Stimulated activated naive CD8-positive, alpha-beta T cell treated with anti-CD3 and anti-CD28 coated beads, Interleukin-15, amount 100 ng/mL, for 72 hours (primary cell): ENCODE measurements around the gene SPOCD1.

Experiments
- ATAC-seq: fragments of 150-1000 bp; cut with Tn5 transposase; 2 replicates; pipeline ENCODE4 v1.10.0; 2021; ENCODE audit warnings: mild to moderate bottlenecking, moderate library complexity
- DNase-seq, 2 donors: peaks; one replicate each; pipeline ENCODE4 v3.0.0; 2021 to 2022
- H3K27ac Mint-ChIP-seq, 2 donors: one replicate each; pipeline ENCODE4 v1.8.0; 2022; ENCODE audit warnings: mild to moderate bottlenecking in 2 of 2, mixed read lengths in 2 of 2, moderate library complexity in 2 of 2
- H3K27me3 Mint-ChIP-seq: one replicate; pipeline ENCODE4 v1.8.0; 2022; ENCODE audit warnings: mixed read lengths
- H3K4me1 Mint-ChIP-seq: one replicate; pipeline ENCODE4 v1.8.0; 2022; ENCODE audit warnings: mild to moderate bottlenecking, mixed read lengths
- H3K4me3 Mint-ChIP-seq, 2 donors: one replicate each; pipeline ENCODE4 v1.8.0; 2022; ENCODE audit warnings: mild to moderate bottlenecking in 2 of 2, mixed read lengths in 2 of 2, moderate library complexity in 1 of 2
- H3K9me3 Mint-ChIP-seq, 2 donors: one replicate each; pipeline ENCODE4 v1.8.0; 2022; ENCODE audit warnings: mixed read lengths in 2 of 2

The SPOCD1 gene

GRCh38 chr1:31788138-31788824, 27.5 kb downstream of the SPOCD1 start:
- Mint-ChIP-seq H3K4me1 (peaks cover 25% of the 10 kb centered on the region), H3K4me3 (peak overlapping the region; percentile 83 to 88), H3K27me3 (no peaks in the 10 kb centered on the region), H3K27ac (peak overlapping the region; percentile 84 to 92), H3K9me3 (no peaks in the 10 kb centered on the region)
- peak; percentile 83 for ATAC-seq
- DNase-seq, result peak; percentile 86 to 91

- ATAC-seq, result no peak
- Mint-ChIP-seq H3K4me1 (peaks cover 25% of the 10 kb centered on the region), H3K27me3 (no peaks in the 10 kb centered on the region), H3K9me3 (no peaks in the 10 kb centered on the region), H3K4me3 (peak overlapping the region; percentile 83 to 88), H3K27ac (peak overlapping the region in 1 of 2 donors; percentile 74)
- DNase-seq, result no peak
Measured at GRCh38 chr1:31787786-31788137, 28.1 kb downstream of the SPOCD1 start.

DNA sequence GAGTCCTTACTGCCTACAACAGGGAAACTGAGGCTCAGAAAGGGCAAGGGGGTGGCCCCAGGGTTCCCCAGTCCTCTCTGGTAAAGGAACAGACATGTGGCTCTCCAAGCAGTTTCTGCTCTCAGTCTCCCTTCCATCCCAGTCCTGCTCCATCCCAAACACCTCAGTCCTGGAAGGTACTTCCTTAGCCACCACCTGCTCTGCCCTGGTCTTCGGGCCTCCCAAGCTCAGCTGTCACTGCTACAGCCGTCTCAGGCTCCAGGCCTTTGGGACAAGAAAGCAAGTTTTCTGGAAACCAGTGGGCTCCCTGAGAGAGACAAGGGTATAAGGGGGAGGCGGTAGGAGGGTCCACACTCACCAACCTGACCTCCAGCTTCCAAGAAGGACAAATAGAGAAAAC, 28.6 kb downstream of the SPOCD1 start:
- Mint-ChIP-seq H3K27me3 (no peaks in the 10 kb centered on the region), H3K4me3 (peak overlapping the region; percentile 83 to 88), H3K9me3 (no peaks in the 10 kb centered on the region), H3K27ac (no peak overlapping the region), H3K4me1 (peaks cover 25% of the 10 kb centered on the region)
- DNase-seq, result no peak
- ATAC-seq, result no peak

DNA sequence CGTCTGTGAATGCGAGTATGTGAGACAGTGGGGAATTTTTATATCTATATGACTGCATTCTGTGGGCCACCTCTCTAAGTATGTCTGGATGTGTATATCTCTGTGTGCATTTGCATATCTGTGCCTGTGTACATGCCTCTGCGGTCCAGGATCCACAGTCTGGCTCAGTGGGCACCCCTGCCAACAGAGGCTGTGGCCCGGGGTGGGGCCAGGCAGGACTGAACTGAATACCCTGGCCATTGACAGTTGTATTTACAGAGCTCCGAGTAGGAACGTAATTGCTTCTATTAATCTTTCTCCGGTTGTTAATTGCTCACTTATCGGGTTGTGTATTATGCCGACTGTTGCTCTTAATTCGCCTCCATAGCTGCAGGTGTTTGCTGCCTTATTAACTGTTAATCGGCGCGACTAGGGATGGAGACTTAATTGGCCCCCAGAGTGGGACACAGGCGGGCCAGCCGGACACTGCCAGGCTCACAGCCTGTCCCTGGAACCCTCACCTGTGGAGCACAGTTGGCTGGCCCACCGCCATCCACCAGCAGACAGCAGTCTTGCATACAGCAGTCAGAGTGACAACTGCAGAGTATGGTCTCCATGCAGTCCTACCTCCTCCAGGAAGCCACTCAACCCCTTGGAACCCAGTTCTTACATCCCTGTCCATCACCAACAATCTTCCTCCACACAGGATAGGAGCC, 29.3 kb downstream of the SPOCD1 start:
- no peaks in the 10 kb centered on the region for H3K9me3 Mint-ChIP-seq
- H3K27me3 Mint-ChIP-seq, result no peaks in the 10 kb centered on the region
- peaks cover 25% of the 10 kb centered on the region for H3K4me1 Mint-ChIP-seq
- ATAC-seq (no peak), DNase-seq (no peak)
- H3K4me3 Mint-ChIP-seq, result no peak overlapping the region
- H3K27ac Mint-ChIP-seq, result no peak overlapping the region

- Mint-ChIP-seq H3K27me3 (no peaks in the 10 kb centered on the region), H3K9me3 (no peaks in the 10 kb centered on the region), H3K27ac (no peak overlapping the region), H3K4me3 (no peak overlapping the region), H3K4me1 (peaks cover 25% of the 10 kb centered on the region)
- ATAC-seq (no peak), DNase-seq (no peak)
Measured at GRCh38 chr1:31785947-31786290, 29.9 kb downstream of the SPOCD1 start.

DNA sequence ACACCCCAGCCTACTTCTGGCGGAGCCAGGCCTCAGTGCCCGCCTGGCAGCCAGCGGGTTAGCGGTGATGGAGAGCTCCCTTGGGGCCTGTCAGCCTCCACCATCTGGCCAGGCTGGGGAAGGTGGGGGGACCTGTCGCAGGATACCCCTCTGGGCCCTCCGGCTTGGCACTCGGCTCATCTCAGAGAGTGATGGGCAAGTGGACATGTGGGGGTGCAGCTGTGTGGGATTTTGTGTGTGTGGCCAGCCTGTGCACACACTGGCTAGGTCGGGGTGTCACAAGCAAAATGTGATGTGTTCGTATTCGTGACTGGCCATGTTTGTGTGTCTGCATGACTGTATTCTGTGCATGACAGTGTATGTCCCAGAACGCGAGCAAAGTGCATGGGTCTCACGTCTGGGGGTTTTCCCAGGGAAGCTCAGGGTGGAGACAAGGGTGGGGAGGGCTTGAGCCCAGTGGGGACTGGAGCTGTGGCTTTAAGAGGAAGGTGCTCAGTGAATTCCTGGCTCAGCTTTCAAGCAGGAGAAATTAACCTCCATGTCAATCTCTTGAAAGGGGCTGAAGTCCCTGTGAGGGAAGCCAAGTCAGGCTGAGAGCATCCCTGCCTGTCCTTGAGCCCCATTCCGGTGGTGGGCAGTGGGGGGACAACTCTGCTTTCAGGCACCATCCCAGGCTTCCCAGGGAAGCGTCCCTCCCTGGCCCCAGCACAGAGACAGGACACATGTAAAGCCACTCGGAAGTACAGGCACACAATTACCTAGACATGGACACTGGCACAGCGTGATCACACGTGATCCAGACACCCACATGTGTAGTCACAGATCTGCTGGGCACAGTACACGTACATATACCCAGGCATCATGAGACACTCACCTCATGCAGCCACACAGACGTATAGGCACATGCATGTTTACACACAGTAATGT, 30.5 kb downstream of the SPOCD1 start:
- no peaks in the 10 kb centered on the region for H3K9me3 Mint-ChIP-seq
- ATAC-seq, result no peak
- DNase-seq, result no peak

DNA sequence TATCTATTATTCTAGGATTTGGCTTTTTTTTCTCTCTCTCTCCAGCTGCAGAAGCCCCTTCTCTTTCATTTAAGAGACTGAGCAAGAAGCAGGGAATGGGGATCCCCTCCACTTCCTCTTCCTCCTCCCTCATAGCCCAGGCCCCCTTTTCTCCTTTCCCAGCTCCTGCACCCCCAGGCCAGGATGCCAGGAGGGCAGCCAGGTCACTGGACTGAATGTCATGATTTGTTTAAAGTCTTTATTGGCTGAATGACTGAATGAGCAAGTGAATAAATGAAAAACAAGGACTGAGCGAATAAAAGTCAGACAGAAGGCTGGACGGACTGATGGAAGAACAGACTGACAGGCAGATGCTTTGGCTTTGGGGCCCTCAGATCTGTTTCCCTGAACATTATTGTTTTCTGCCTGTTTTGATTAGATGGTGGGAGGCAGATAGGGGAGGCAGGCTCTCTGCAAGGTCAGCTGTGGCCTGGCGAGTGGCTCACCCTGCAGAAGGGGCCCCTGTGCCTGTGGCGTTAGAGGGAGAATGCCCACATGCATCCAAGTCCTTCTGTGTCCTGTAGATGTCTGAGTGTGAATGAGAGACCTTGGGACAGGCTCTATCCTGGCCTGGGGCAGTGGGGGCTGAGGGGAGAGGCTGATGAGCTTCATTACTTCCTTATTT, 31.3 kb downstream of the SPOCD1 start:
- Mint-ChIP-seq H3K27me3 (no peaks in the 10 kb centered on the region), H3K27ac (no peak overlapping the region), H3K4me3 (no peak overlapping the region), H3K9me3 (no peaks in the 10 kb centered on the region), H3K4me1 (peaks cover 22% of the 10 kb centered on the region)
- DNase-seq (no peak), ATAC-seq (no peak)

More for the DNA sequence above, 30.5 kb downstream of the SPOCD1 start:
- H3K4me3 Mint-ChIP-seq, result no peak overlapping the region
- H3K27ac Mint-ChIP-seq, result peak overlapping the region in 1 of 2 donors; percentile 69
- H3K4me1 Mint-ChIP-seq, result peaks cover 30% of the 10 kb centered on the region
- H3K27me3 Mint-ChIP-seq, result no peaks in the 10 kb centered on the region

- Mint-ChIP-seq H3K27ac (no peak overlapping the region), H3K4me1 (peaks cover 17% of the 10 kb centered on the region), H3K4me3 (no peak overlapping the region), H3K27me3 (no peaks in the 10 kb centered on the region), H3K9me3 (no peaks in the 10 kb centered on the region)
- no peak for ATAC-seq
- DNase-seq, result no peak
Measured at GRCh38 chr1:31783846-31784245, 32.0 kb downstream of the SPOCD1 start.

DNA sequence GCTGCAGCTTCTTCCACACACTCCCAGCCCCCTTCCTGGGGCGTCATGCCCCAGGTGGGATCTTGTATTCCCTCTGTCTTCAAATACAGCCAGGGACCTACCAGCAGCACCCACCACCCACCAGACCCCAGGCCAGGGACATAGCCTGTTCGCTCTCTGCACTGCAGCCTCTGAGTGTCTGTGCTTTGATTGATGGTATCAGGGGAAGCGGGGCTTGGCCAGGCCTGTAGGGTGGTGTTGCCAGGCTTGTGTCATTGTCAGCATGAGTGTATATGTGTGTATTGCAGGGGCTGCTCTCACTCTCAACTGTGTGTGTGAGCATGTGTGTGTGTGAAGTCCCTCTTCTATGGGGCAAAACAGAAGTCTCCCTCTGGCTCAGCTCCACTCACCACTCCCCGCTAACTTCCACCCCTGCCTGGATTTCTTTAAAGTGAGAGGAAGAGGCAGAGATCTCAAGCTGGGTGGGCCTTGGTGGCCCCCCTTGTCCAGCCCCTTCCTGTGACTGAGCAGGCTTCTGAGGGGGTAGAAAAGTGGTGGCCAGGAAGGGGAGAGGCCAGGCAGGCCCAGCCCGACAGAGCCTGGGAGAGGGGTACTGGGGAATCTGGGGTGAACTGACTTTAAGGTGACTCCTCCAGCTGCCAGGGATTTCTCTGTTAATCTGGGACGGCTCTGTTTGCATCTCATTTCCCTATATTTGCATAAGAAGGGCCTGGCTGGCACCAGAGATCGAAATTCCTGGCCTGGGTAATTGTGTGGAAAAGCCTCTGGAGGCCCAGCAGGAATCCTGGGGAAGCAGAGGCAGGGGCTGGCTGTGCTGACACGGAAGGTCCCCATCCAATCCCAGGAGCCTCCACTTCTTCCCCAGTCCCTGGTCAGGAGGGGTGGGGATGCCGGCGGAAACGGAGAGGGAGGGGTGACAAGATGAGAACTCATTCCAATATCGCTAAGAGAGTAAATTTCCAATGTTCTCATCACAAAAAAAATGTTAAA, 33.1 kb downstream of the SPOCD1 start:
- no peak for ATAC-seq
- no peaks in the 10 kb centered on the region for H3K9me3 Mint-ChIP-seq
- H3K4me3 Mint-ChIP-seq, result no peak overlapping the region
- no peak overlapping the region for H3K27ac Mint-ChIP-seq
- peaks cover 4% of the 10 kb centered on the region for H3K27me3 Mint-ChIP-seq
- DNase-seq, result no peak
- peaks cover 11% of the 10 kb centered on the region for H3K4me1 Mint-ChIP-seq

DNA sequence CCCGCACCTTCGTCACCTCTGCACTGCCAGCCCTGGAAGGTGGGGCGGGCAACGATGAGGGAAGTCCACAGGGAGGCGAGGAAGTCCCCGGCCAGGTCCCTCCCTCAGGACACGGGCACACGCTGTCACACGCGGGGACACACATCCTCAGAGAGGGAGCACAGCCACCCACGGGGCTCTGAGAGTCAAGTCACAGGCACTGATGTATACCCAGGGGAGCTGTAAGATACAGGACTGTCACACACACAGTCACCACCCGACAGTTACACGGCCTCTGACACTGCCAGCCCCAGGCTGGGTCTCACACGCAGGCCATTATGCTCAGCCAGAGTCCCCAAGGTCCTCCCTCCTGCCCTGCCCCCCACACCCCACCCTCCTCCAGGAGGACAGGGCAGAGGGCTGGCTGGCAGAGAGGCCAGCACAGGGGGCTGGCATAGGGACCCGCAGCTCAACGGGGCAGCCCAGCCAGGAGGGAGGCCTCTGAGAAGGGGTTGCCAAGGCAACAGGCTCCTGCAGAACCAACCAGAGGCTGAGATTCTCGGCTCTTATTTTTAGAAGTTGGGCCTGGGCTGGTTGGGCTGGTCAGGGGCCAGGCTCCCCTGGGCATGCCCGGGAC, 34.0 kb downstream of the SPOCD1 start:
- Mint-ChIP-seq H3K27me3 (peaks cover 13% of the 10 kb centered on the region), H3K4me1 (peaks cover 6% of the 10 kb centered on the region), H3K4me3 (no peak overlapping the region), H3K9me3 (no peaks in the 10 kb centered on the region), H3K27ac (no peak overlapping the region)
- DNase-seq (no peak), ATAC-seq (peak; percentile 56)

- ATAC-seq, result no peak
- Mint-ChIP-seq H3K27me3 (peaks cover 19% of the 10 kb centered on the region), H3K27ac (no peak overlapping the region), H3K4me3 (no peak overlapping the region), H3K4me1 (peaks cover 6% of the 10 kb centered on the region), H3K9me3 (no peaks in the 10 kb centered on the region)
- no peak for DNase-seq
Measured at GRCh38 chr1:31781138-31781755, 34.6 kb downstream of the SPOCD1 start.

- H3K27me3 Mint-ChIP-seq, result peaks cover 23% of the 10 kb centered on the region
- no peak overlapping the region for H3K4me3 Mint-ChIP-seq
- no peak for DNase-seq
- H3K9me3 Mint-ChIP-seq, result no peaks in the 10 kb centered on the region
- ATAC-seq, result no peak
- peaks cover 6% of the 10 kb centered on the region for H3K4me1 Mint-ChIP-seq
- no peak overlapping the region for H3K27ac Mint-ChIP-seq
Measured at GRCh38 chr1:31780632-31781031, 35.2 kb downstream of the SPOCD1 start.

- Mint-ChIP-seq H3K4me1 (peaks cover 6% of the 10 kb centered on the region), H3K27ac (peak overlapping the region in 1 of 2 donors; percentile 20), H3K4me3 (no peak overlapping the region), H3K27me3 (peaks cover 30% of the 10 kb centered on the region), H3K9me3 (no peaks in the 10 kb centered on the region)
- no peak for ATAC-seq
- no peak for DNase-seq
Measured at GRCh38 chr1:31779687-31780086, 36.1 kb downstream of the SPOCD1 start.
